IMR-90 (cell line): ENCODE results near the gene FAM3D. TPM values are rescaled to one million over a fixed set of nuclear protein-coding genes. Genes with fewer than 3 reads are reported as not detected.
A peak's percentile ranks its signal among the peaks of the same experiment; 100 is the strongest.

ENCODE experiments used
- ATAC-seq: fragments of 200-7000 bp; cut with Tn5 transposase; 2 replicates; pipeline ENCODE4 v1.9.1; 2020; ENCODE audit warnings: low read depth, mild to moderate bottlenecking, moderate library complexity
- BruUV-seq: library from RNA; stranded (reverse); fragments of 400-500 nt; replicated peaks from 2 replicates; lab custom pipeline; 2021; lab: Mats Ljungman, UMichigan
- CTCF ChIA-PET: fragments of 300-600 bp; formaldehyde crosslinking; extraction: SDS; loops from one replicate; lab custom pipeline; 2021; ENCODE audit warnings: antibody characterized with exemption; lab: Yijun Ruan, JAX
- POLR2A ChIA-PET: fragments of 300-600 bp; sonication (Branson Sonifier 250); formaldehyde crosslinking; loops from one replicate; lab custom pipeline; 2022; ENCODE audit warnings: antibody characterized with exemption; ENCODE audit not compliant: unreplicated experiment; lab: Charles Lee
- DNase-seq: peaks from one replicate; pipeline ENCODE4 v3.0.0; 2013
- H2AFZ ChIP-seq: replicated peaks from 2 replicates; pipeline ENCODE3; 2013; ENCODE audit warnings: low read length, mild to moderate bottlenecking; ENCODE audit not compliant: poor library complexity
- H2AK5ac ChIP-seq: 2 replicates; pipeline ENCODE4 v1.6.1; 2013; ENCODE audit warnings: low read depth, low read length, inconsistent platforms
- H2AK9ac ChIP-seq: replicated peaks from 2 replicates; pipeline ENCODE3; 2013; ENCODE audit warnings: mild to moderate bottlenecking, low read depth, low read length, moderate library complexity; ENCODE audit not compliant: poor library complexity
- H2BK120ac ChIP-seq: 2 replicates; pipeline ENCODE4 v1.6.1; 2013; ENCODE audit warnings: low read depth, low read length, inconsistent platforms
- H2BK15ac ChIP-seq: 3 replicates; pipeline ENCODE4 v1.6.1; 2013; ENCODE audit warnings: low read depth, low read length, inconsistent platforms
- H2BK20ac ChIP-seq: 2 replicates; pipeline ENCODE4 v1.6.1; 2013; ENCODE audit warnings: low read depth, mild to moderate bottlenecking, inconsistent platforms, low read length, moderate library complexity
- H2BK5ac ChIP-seq: 2 replicates; pipeline ENCODE4 v1.6.1; 2013; ENCODE audit warnings: mild to moderate bottlenecking, low read depth, low read length, inconsistent platforms; ENCODE audit not compliant: poor library complexity, severe bottlenecking
- H3K14ac ChIP-seq: replicated peaks from 2 replicates; pipeline ENCODE4 v1.6.1; 2013; ENCODE audit warnings: low read depth, low read length, inconsistent platforms
- H3K18ac ChIP-seq: 2 replicates; pipeline ENCODE4 v1.6.1; 2013; ENCODE audit warnings: low read depth, low read length, control low read depth
- H3K23ac ChIP-seq: 2 replicates; pipeline ENCODE4 v1.6.1; 2013; ENCODE audit warnings: low read depth, low read length, inconsistent platforms
- H3K27ac ChIP-seq: 2 replicates; pipeline ENCODE4 v1.5.1; 2013; ENCODE audit warnings: mild to moderate bottlenecking, control low read depth, low read length; ENCODE audit not compliant: insufficient read depth
- H3K27me3 ChIP-seq: 2 replicates; pipeline ENCODE4 v1.6.1; 2013; ENCODE audit warnings: low read length; ENCODE audit not compliant: control insufficient read depth, insufficient read depth
- H3K36me3 ChIP-seq: 2 replicates; pipeline ENCODE4 v1.6.1; 2013; ENCODE audit warnings: low read length, mixed read lengths; ENCODE audit not compliant: control insufficient read depth, insufficient read depth
- H3K4ac ChIP-seq: 2 replicates; pipeline ENCODE4 v1.6.1; 2013; ENCODE audit warnings: low read depth, low read length, inconsistent platforms
- H3K4me1 ChIP-seq: 2 replicates; pipeline ENCODE4 v1.6.1; 2013; ENCODE audit warnings: low read length, mixed read lengths; ENCODE audit not compliant: control insufficient read depth, insufficient read depth
- H3K4me2 ChIP-seq: 2 replicates; pipeline ENCODE4 v1.6.1; 2013; ENCODE audit warnings: low read depth, mild to moderate bottlenecking, control low read depth, low read length, moderate library complexity
- H3K4me3 ChIP-seq: 2 replicates; pipeline ENCODE4 v1.5.1; 2013; ENCODE audit warnings: low read depth, mild to moderate bottlenecking, control low read depth, low read length, moderate library complexity; ENCODE audit not compliant: insufficient read depth
- H3K56ac ChIP-seq: 2 replicates; pipeline ENCODE4 v1.6.1; 2013; ENCODE audit warnings: low read length, inconsistent platforms; ENCODE audit not compliant: insufficient read depth; ENCODE audit errors: extremely low read depth
- H3K79me1 ChIP-seq, 2 experiments: 2 replicates each; pipeline ENCODE4 v1.6.1; 2013; ENCODE audit warnings: low read length in 2 of 2, inconsistent platforms in 1 of 2, low read depth in 1 of 2
- H3K9ac ChIP-seq: 2 replicates; pipeline ENCODE4 v1.6.1; 2013; ENCODE audit warnings: low read depth, low read length, control low read depth
- H3K9me1 ChIP-seq: 2 replicates; pipeline ENCODE4 v1.6.1; 2013; ENCODE audit warnings: low read length, inconsistent platforms; ENCODE audit not compliant: insufficient read depth
- H3K9me3 ChIP-seq: 2 replicates; pipeline ENCODE4 v1.6.1; 2013; ENCODE audit warnings: low read length; ENCODE audit not compliant: control insufficient read depth, insufficient read depth
- H4K20me1 ChIP-seq: 2 replicates; pipeline ENCODE4 v1.6.1; 2013; ENCODE audit warnings: low read length, inconsistent platforms; ENCODE audit not compliant: insufficient read depth
- H4K5ac ChIP-seq: 2 replicates; pipeline ENCODE4 v1.6.1; 2013; ENCODE audit warnings: mild to moderate bottlenecking, low read depth, low read length, control low read depth
- H4K8ac ChIP-seq, 2 experiments: 2 replicates each; pipeline ENCODE4 v1.6.1; 2013; ENCODE audit warnings: low read depth in 2 of 2, low read length in 2 of 2, control low read depth in 1 of 2, inconsistent platforms in 1 of 2
- H4K91ac ChIP-seq: 2 replicates; pipeline ENCODE4 v1.6.1; 2013; ENCODE audit warnings: low read depth, low read length, inconsistent platforms; ENCODE audit not compliant: insufficient read depth
- BHLHE40 ChIP-seq: fragments of 150-350 bp; IDR thresholded peaks from 2 replicates; pipeline ENCODE4 v1.6.1; 2016; ENCODE audit warnings: mild to moderate bottlenecking, low read depth, low read length
- CEBPB ChIP-seq: IDR thresholded peaks from 2 replicates; pipeline ENCODE4 v1.6.1; 2012; ENCODE audit warnings: low read depth, low read length, improper control_type of control experiment
- CHD1 ChIP-seq: IDR thresholded peaks from 2 replicates; pipeline ENCODE4 v1.6.1; 2012; ENCODE audit warnings: low read depth, low read length, improper control_type of control experiment
- CTCF ChIP-seq: conservative IDR thresholded peaks from 2 replicates; pipeline ENCODE4 v1.5.1; 2012; ENCODE audit warnings: mild to moderate bottlenecking, low read depth, low read length, improper control_type of control experiment
- FOS ChIP-seq: fragments of 150-350 bp; IDR thresholded peaks from 2 replicates; pipeline ENCODE4 v1.6.1; 2016; ENCODE audit warnings: low read depth, low read length
- MAFK ChIP-seq: IDR thresholded peaks from 2 replicates; pipeline ENCODE4 v1.6.1; 2012; ENCODE audit warnings: low read depth, low read length, improper control_type of control experiment
- MAZ ChIP-seq: IDR thresholded peaks from 2 replicates; pipeline ENCODE4 v1.6.1; 2012; ENCODE audit warnings: low read depth, mild to moderate bottlenecking, low read length, improper control_type of control experiment, moderate library complexity, borderline replicate concordance
- MXI1 ChIP-seq: IDR thresholded peaks from 2 replicates; pipeline ENCODE4 v1.6.1; 2012; ENCODE audit warnings: low read depth, mild to moderate bottlenecking, low read length, moderate library complexity, borderline replicate concordance
- NFE2L2 ChIP-seq: fragments of 150-350 bp; IDR thresholded peaks from 2 replicates; pipeline ENCODE4 v1.6.1; 2016; ENCODE audit warnings: low read depth, mild to moderate bottlenecking, low read length
- POLR2A ChIP-seq: IDR thresholded peaks from 2 replicates; pipeline ENCODE4 v1.6.1; 2012; ENCODE audit warnings: mild to moderate bottlenecking, low read depth, low read length
- RAD21 ChIP-seq: IDR thresholded peaks from 2 replicates; pipeline ENCODE4 v1.6.1; 2012; ENCODE audit warnings: low read length, improper control_type of control experiment
- RCOR1 ChIP-seq: IDR thresholded peaks from 2 replicates; pipeline ENCODE4 v1.6.1; 2012; ENCODE audit warnings: mild to moderate bottlenecking, low read length, improper control_type of control experiment; ENCODE audit not compliant: insufficient replicate concordance
- RFX5 ChIP-seq: IDR thresholded peaks from 2 replicates; pipeline ENCODE4 v1.8.0; 2012; ENCODE audit warnings: low read depth, mild to moderate bottlenecking, low read length, moderate library complexity
- SMC3 ChIP-seq: fragments of 150-350 bp; IDR thresholded peaks from 2 replicates; pipeline ENCODE4 v1.6.1; 2016; ENCODE audit warnings: low read depth, mild to moderate bottlenecking, antibody characterized with exemption, low read length, moderate library complexity
- WGBS, 2 experiments: methylation state at CpG; one replicate each; pipeline versions ENCODE4 v1.1.5 to v1.1.7; 2013; ENCODE audit warnings: missing lambda C conversion rate in 2 of 2; ENCODE audit not compliant: insufficient read length in 1 of 2; ENCODE audit errors: extremely low coverage in 2 of 2; 5-methylcytosine and 5-hydroxymethylcytosine counted together
- dilution Hi-C: fragments of 300-500 bp; cut with HindIII; formaldehyde crosslinking; loops from one replicate; pipeline ENCODE4 v1.14.3; 2018; ENCODE audit warnings: low sequenced_read_pairs; ENCODE audit not compliant: unreplicated experiment
- in situ Hi-C: fragments of 300-500 bp; cut with MboI; formaldehyde crosslinking; loops from 3 replicates; pipeline ENCODE4 v1.14.3; 2019; ENCODE audit warnings: low sequenced_read_pairs, inconsistent platforms, mixed read lengths
- intact Hi-C: fragments of 100-400 bp; cut with micrococcal nuclease; formaldehyde crosslinking; loops from 2 replicates; pipeline ENCODE4 v1.10.0; 2022
- polyA plus RNA-seq, 3 experiments: library from polyadenylated mRNA; depleted of rRNA; stranded (reverse); fragments of >200 nt; gene quantifications; 2 replicates each; pipeline ENCODE4 v1.2.3, GENCODE V29; 2012; ENCODE audit warnings: low replicate concordance in 1 of 3
- total RNA-seq: library from RNA; depleted of rRNA; stranded (reverse); fragments of >200 nt; gene quantifications from 2 replicates; pipeline ENCODE4 v1.2.3, GENCODE V29; 2012
- TF ChIP-seq, protein P1 (sequence below): fragments of 150-350 bp; IDR thresholded peaks from 2 replicates; pipeline ENCODE4 v1.6.1; 2016; ENCODE audit warnings: low read depth, mild to moderate bottlenecking, low read length, moderate library complexity, borderline replicate concordance

Gene FAM3D
- total and polyA plus RNA-seq, 2 of the 4 experiments (the other 2 are of a cell fraction) = not detected

- Histone ChIP-seq H2AK9ac (peak overlapping the region; percentile 57), H3K4me1 (peaks cover 7% of the 10 kb centered on the region; the same call in 1 of the 2 replicates), H2AK5ac (no peak overlapping the region), H4K8ac (no peak overlapping the region), H2BK120ac (peak overlapping the region; percentile 39; the same call in 1 of the 2 replicates), H3K36me3 (no peaks in the 10 kb centered on the region), H2AFZ (peak overlapping the region; percentile 83), H3K4ac (no peak overlapping the region), H4K5ac (no peak overlapping the region), H3K27ac (no peak overlapping the region), H3K56ac (no peak overlapping the region), H4K20me1 (no peaks in the 10 kb centered on the region), H4K91ac (no peak overlapping the region), H3K14ac (no peak overlapping the region), H3K9ac (no peak overlapping the region), H2BK15ac (no peak overlapping the region), H3K4me3 (no peak overlapping the region), H3K9me1 (no peaks in the 10 kb centered on the region; the same call in 1 of the 2 replicates), H3K27me3 (no peaks in the 10 kb centered on the region), H3K79me1 (no peaks in the 10 kb centered on the region), H2BK5ac (no peak overlapping the region), H3K18ac (no peak overlapping the region), H3K23ac (no peak overlapping the region), H3K9me3 (no peaks in the 10 kb centered on the region), H2BK20ac (peak overlapping the region; percentile 63; the same call in 1 of the 2 replicates), H3K4me2 (peak overlapping the region; percentile 60; the same call in 1 of the 2 replicates)
- intact Hi-C loops = loop anchor here (1.0 to 10.0 kb wide), 4 partner anchors 351 to 934 kb away; no protein-coding TSS in a partner anchor
- no TSS peak for BruUV-seq
- WGBS, 2 experiments = 3% methylated on average over 15 of the region's 25 CpGs; no CpG with 5 or more reads in 1 of the 2 experiments
- POLR2A ChIA-PET = no interaction called here
- dilution Hi-C loops = no loop called here
- peak; percentile 97 for ATAC-seq
- in situ Hi-C loops = loop anchor here (10.0 to 25.0 kb wide), 3 partner anchors 414 to 1171 kb away; partner anchors contain the start of gene CFAP20DC
- DNase-seq = peak; percentile 74
- CTCF ChIA-PET = interaction anchor here (0.5 to 2.2 kb wide), 7 partner anchors 11 to 412 kb away, joined by 3 to 7 read pairs (median 3); no protein-coding TSS in a partner anchor
- TF ChIP-seq, protein P1, sequence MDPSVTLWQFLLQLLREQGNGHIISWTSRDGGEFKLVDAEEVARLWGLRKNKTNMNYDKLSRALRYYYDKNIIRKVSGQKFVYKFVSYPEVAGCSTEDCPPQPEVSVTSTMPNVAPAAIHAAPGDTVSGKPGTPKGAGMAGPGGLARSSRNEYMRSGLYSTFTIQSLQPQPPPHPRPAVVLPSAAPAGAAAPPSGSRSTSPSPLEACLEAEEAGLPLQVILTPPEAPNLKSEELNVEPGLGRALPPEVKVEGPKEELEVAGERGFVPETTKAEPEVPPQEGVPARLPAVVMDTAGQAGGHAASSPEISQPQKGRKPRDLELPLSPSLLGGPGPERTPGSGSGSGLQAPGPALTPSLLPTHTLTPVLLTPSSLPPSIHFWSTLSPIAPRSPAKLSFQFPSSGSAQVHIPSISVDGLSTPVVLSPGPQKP = no peak
- TF ChIP-seq RFX5 = no peak
- no peak for TF ChIP-seq CHD1
- TF ChIP-seq RCOR1 = no peak
- peak; percentile 98 for TF ChIP-seq RAD21
- no peak for TF ChIP-seq MXI1
- no peak for TF ChIP-seq CEBPB
- TF ChIP-seq FOS = no peak
- TF ChIP-seq CTCF = peak; percentile 92
- peak; percentile 78 for TF ChIP-seq SMC3
- no peak for TF ChIP-seq NFE2L2
- TF ChIP-seq MAFK = no peak
- TF ChIP-seq MAZ = peak; percentile 61; the same call in 1 of the 2 replicates
- TF ChIP-seq POLR2A = peak; percentile 27; the same call in 1 of the 2 replicates
- no peak for TF ChIP-seq BHLHE40
These were observed 25.7 kb downstream of the FAM3D start for GRCh38 chr3:58640700-58641372.
